HepG2 (cell line): ENCODE measurements around the gene DCUN1D3. TPM values are rescaled to one million over a fixed set of nuclear protein-coding genes. Genes with fewer than 3 reads are reported as not detected.
A peak's percentile ranks its signal among the peaks of the same experiment; 100 is the strongest.

Experiments
- ATRX ChIP-seq: sonication (generic); formaldehyde crosslinking; IDR thresholded peaks from 2 replicates; pipeline ENCODE4 v1.4.0; 2020; ENCODE audit warnings: missing genetic modification reagents, borderline replicate concordance
- CBX2 ChIP-seq, 2 experiments: fragments of 200-600 bp in 1 of 2; sonication (generic); formaldehyde crosslinking in 1 of 2; IDR thresholded peaks; 2 replicates each; pipeline versions ENCODE4 v1.7.0 to v1.8.1; 2018 to 2022; ENCODE audit warnings: low read depth in 2 of 2, low read length in 1 of 2, mild to moderate bottlenecking in 1 of 2, missing genetic modification reagents in 1 of 2
- DR1 ChIP-seq: sonication (generic); formaldehyde crosslinking; IDR thresholded peaks from 2 replicates; pipeline ENCODE4 v1.8.0; 2021; ENCODE audit warnings: mild to moderate bottlenecking, missing genetic modification reagents, inconsistent platforms
- GTF2F1 ChIP-seq: fragments of 150-350 bp; IDR thresholded peaks from 2 replicates; pipeline ENCODE4 v1.6.1; 2014; ENCODE audit warnings: low read length
- HNRNPK ChIP-seq: fragments of 200-400 bp; formaldehyde crosslinking; IDR thresholded peaks from 2 replicates; pipeline ENCODE4 v1.6.1; 2018; ENCODE audit warnings: low read length, low read depth, moderate library complexity, mild to moderate bottlenecking; ENCODE audit not compliant: poor library complexity, severe bottlenecking
- KAT2B ChIP-seq: fragments of 150-350 bp; IDR thresholded peaks from 2 replicates; pipeline ENCODE4 v1.6.1; 2014; ENCODE audit warnings: low read depth, low read length, borderline replicate concordance
- KLF16 ChIP-seq, 2 experiments: sonication (generic) in 1 of 2; formaldehyde crosslinking in 1 of 2; IDR thresholded peaks; 2 replicates each; pipeline versions ENCODE4 v1.6.1 to v1.8.0; 2016 to 2023; ENCODE audit warnings: missing genetic modification reagents in 2 of 2, missing compliant biosample characterization in 1 of 2
- KLF9 ChIP-seq: IDR thresholded peaks from 2 replicates; pipeline ENCODE4 v1.6.1; 2016; ENCODE audit warnings: low read depth
- NFIC ChIP-seq: IDR thresholded peaks from 2 replicates; pipeline ENCODE4 v1.6.1; 2012; ENCODE audit warnings: mild to moderate bottlenecking, low read length, inconsistent platforms
- NR3C1 ChIP-seq: sonication (generic); formaldehyde crosslinking; IDR thresholded peaks from 2 replicates; pipeline ENCODE4 v1.4.0; 2020; ENCODE audit warnings: missing genetic modification reagents
- RFX1 ChIP-seq: fragments of 450-650 bp; IDR thresholded peaks from 2 replicates; pipeline ENCODE4 v1.6.1; 2017
- RNF2 ChIP-seq: fragments of 450-650 bp; conservative IDR thresholded peaks from 2 replicates; pipeline ENCODE4 v1.6.1; 2016; ENCODE audit warnings: low read depth
- SIN3A ChIP-seq: IDR thresholded peaks from 2 replicates; pipeline ENCODE4 v1.6.1; 2011; ENCODE audit warnings: low read depth, mild to moderate bottlenecking, control low read depth, low read length, borderline replicate concordance
- SMARCE1 ChIP-seq: fragments of 450-650 bp; IDR thresholded peaks from 2 replicates; pipeline ENCODE4 v1.6.1; 2017; ENCODE audit warnings: borderline replicate concordance
- TEAD3 ChIP-seq: optimal IDR thresholded peaks from 2 replicates; pipeline ENCODE3; 2016; ENCODE audit warnings: borderline replicate concordance
- WIZ ChIP-seq: sonication (generic); formaldehyde crosslinking; IDR thresholded peaks from 2 replicates; pipeline ENCODE4 v1.5.1; 2020; ENCODE audit warnings: mild to moderate bottlenecking, missing genetic modification reagents
- ZBTB3 ChIP-seq: sonication (generic); formaldehyde crosslinking; IDR thresholded peaks from 2 replicates; pipeline ENCODE4 v1.4.0; 2020; ENCODE audit warnings: low read depth, mild to moderate bottlenecking, moderate library complexity, missing genetic modification reagents, borderline replicate concordance
- ZFAT ChIP-seq: sonication (generic); formaldehyde crosslinking; conservative IDR thresholded peaks from 2 replicates; pipeline ENCODE4 v1.8.1; 2023; ENCODE audit warnings: missing genetic modification reagents, inconsistent platforms
- ZNF510 ChIP-seq: sonication (generic); formaldehyde crosslinking; IDR thresholded peaks from 2 replicates; pipeline ENCODE4 v1.4.0; 2020; ENCODE audit warnings: low read depth, mild to moderate bottlenecking, missing genetic modification reagents
- ZNF580 ChIP-seq: IDR thresholded peaks from 2 replicates; pipeline ENCODE4 v1.6.1; 2016; ENCODE audit warnings: low read depth, borderline replicate concordance
- ZNF639 ChIP-seq: conservative IDR thresholded peaks from 2 replicates; pipeline ENCODE4 v1.6.1; 2018; ENCODE audit warnings: missing genetic modification reagents
- polyA plus RNA-seq, 8 experiments: library from polyadenylated mRNA; depleted of rRNA in 3 of 8; stranded (reverse) in 7 of 8; unstranded in 1 of 8; fragments of >200 nt; fragmentation: Illumina TruSeq in 4 of 8; extraction: Trizol in 4 of 8; gene quantifications; 2 replicates each; pipeline versions ENCODE4 v1.2.1 to v1.2.3, GENCODE V29; 2011 to 2016; ENCODE audit warnings: low read depth in 4 of 8, missing spikeins in 1 of 8, mixed read lengths in 1 of 8; ENCODE audit not compliant: insufficient read depth in 1 of 8
- total RNA-seq, 5 experiments: library from RNA; depleted of rRNA; stranded (reverse); fragments of >200 nt; fragmentation: Illumina TruSeq; extraction: Trizol; gene quantifications; 2 replicates each; pipeline ENCODE4 v1.2.3, GENCODE V29; 2016; ENCODE audit warnings: low read depth in 1 of 5
- TF ChIP-seq, protein P1 (sequence below): sonication (generic); formaldehyde crosslinking; IDR thresholded peaks from 2 replicates; pipeline ENCODE4 v1.4.0; 2020; ENCODE audit warnings: missing genetic modification reagents
- TF ChIP-seq, protein P2 (sequence below): sonication (generic); formaldehyde crosslinking; IDR thresholded peaks from 2 replicates; pipeline ENCODE4 v1.5.0; 2020; ENCODE audit warnings: mild to moderate bottlenecking, missing genetic modification reagents, moderate library complexity
- TF ChIP-seq, protein P3 (sequence below): sonication (generic); formaldehyde crosslinking; IDR thresholded peaks from 2 replicates; pipeline ENCODE4 v1.4.0; 2020; ENCODE audit warnings: missing genetic modification reagents

DCUN1D3 gene
- total and polyA plus RNA-seq, 2 of the 13 experiments (the other 11 are each of a cell fraction or from before 2014, with no cell fraction given) = 5.0 to 19.3 TPM

- TF ChIP-seq ZFAT (CRISPR knock-in tag) = no peak
- TF ChIP-seq RFX1 = no peak
- no peak for TF ChIP-seq SMARCE1
- no peak for TF ChIP-seq KAT2B
- no peak for TF ChIP-seq GTF2F1
- no peak for TF ChIP-seq CBX2 (IDR thresholded peaks at IDR 0.05; ENCODE audit: low read depth, low read length)
- no peak for TF ChIP-seq CBX2 (CRISPR knock-in tag; IDR thresholded peaks at IDR 0.05; ENCODE audit: low read depth)
- TF ChIP-seq ZBTB3 (CRISPR knock-in tag) = 0 out of 2 replicates have a peak, but pooled peaks have one; percentile 40
- no peak for TF ChIP-seq SIN3A
- no peak for TF ChIP-seq NR3C1 (CRISPR knock-in tag)
- no peak for TF ChIP-seq HNRNPK
- TF ChIP-seq ZNF510 (CRISPR knock-in tag) = 0 out of 2 replicates have a peak, but pooled peaks have one; percentile 37
- TF ChIP-seq ZNF580 (CRISPR knock-in tag) = 0 out of 2 replicates have a peak, but pooled peaks have one; percentile 48
- TF ChIP-seq KLF16 (CRISPR knock-in tag; IDR thresholded peaks at IDR 0.05) = peak in 1 of 2 experiments; percentile 59; a peak in 2 of 4 replicates
- TF ChIP-seq TEAD3 (CRISPR knock-in tag) = peak; percentile 79
- TF ChIP-seq NFIC = no peak
- 0 out of 2 replicates have a peak, but pooled peaks have one; percentile 63 for TF ChIP-seq ZNF639
- TF ChIP-seq, protein P1, sequence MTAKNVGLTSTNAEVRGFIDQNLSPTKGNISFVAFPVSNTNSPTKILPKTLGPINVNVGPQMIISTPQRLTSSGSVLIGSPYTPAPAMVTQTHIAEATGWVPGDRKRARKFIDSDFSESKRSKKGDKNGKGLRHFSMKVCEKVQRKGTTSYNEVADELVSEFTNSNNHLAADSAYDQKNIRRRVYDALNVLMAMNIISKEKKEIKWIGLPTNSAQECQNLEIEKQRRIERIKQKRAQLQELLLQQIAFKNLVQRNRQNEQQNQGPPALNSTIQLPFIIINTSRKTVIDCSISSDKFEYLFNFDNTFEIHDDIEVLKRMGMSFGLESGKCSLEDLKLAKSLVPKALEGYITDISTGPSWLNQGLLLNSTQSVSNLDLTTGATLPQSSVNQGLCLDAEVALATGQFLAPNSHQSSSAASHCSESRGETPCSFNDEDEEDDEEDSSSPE = peak; percentile 47; the same call in 1 of the 2 replicates
- no peak for TF ChIP-seq DR1 (CRISPR knock-in tag)
- 0 out of 2 replicates have a peak, but pooled peaks have one; percentile 65 for TF ChIP-seq KLF9 (CRISPR knock-in tag)
- TF ChIP-seq WIZ (CRISPR knock-in tag) = no peak
- TF ChIP-seq, protein P2, sequence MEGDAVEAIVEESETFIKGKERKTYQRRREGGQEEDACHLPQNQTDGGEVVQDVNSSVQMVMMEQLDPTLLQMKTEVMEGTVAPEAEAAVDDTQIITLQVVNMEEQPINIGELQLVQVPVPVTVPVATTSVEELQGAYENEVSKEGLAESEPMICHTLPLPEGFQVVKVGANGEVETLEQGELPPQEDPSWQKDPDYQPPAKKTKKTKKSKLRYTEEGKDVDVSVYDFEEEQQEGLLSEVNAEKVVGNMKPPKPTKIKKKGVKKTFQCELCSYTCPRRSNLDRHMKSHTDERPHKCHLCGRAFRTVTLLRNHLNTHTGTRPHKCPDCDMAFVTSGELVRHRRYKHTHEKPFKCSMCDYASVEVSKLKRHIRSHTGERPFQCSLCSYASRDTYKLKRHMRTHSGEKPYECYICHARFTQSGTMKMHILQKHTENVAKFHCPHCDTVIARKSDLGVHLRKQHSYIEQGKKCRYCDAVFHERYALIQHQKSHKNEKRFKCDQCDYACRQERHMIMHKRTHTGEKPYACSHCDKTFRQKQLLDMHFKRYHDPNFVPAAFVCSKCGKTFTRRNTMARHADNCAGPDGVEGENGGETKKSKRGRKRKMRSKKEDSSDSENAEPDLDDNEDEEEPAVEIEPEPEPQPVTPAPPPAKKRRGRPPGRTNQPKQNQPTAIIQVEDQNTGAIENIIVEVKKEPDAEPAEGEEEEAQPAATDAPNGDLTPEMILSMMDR (CRISPR knock-in tag) = peak; percentile 98
- no peak for TF ChIP-seq ATRX
- TF ChIP-seq RNF2 = no peak
- TF ChIP-seq, protein P3, sequence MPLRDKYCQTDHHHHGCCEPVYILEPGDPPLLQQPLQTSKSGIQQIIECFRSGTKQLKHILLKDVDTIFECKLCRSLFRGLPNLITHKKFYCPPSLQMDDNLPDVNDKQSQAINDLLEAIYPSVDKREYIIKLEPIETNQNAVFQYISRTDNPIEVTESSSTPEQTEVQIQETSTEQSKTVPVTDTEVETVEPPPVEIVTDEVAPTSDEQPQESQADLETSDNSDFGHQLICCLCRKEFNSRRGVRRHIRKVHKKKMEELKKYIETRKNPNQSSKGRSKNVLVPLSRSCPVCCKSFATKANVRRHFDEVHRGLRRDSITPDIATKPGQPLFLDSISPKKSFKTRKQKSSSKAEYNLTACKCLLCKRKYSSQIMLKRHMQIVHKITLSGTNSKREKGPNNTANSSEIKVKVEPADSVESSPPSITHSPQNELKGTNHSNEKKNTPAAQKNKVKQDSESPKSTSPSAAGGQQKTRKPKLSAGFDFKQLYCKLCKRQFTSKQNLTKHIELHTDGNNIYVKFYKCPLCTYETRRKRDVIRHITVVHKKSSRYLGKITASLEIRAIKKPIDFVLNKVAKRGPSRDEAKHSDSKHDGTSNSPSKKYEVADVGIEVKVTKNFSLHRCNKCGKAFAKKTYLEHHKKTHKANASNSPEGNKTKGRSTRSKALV = no peak
Observed at GRCh38 chr16:20849589-20850390, 50.4 kb downstream of the DCUN1D3 start (continued).
